NCI-H2081 (cell line): ENCODE data around the gene ERICH4.
"Not testable (repeated sequence)": the region's sequence is repeated elsewhere in the genome, so short reads cannot be mapped to it uniquely, and the experiment has no call there.

Experiments
- DNase-seq, 2 experiments: peaks; one replicate each; lab custom pipeline; 2025; lab: John Stamatoyannopoulos, UW

ERICH4 gene

GRCh38 chr19:41442473-41443355, at the start of gene ERICH4:
Gene ERICH4 (plus strand): TSS chr19:41443156. CDS start chr19:41443170, 14 bp downstream.
- DNase-seq, result no peak

GRCh38 chr19:41395355-41395754, 47.6 kb upstream of the ERICH4 start:
- DNase-seq, result no peak

- peak; percentile 99 for DNase-seq
These were observed 45.6 kb upstream of the ERICH4 start, which contains the start of the genes BCKDHA and EXOSC5 for GRCh38 chr19:41397086-41398049. Gene BCKDHA (plus strand): TSS chr19:41397818. CDS start chr19:41397828, 10 bp downstream. Gene EXOSC5 (minus strand): TSS chr19:41397359. CDS start chr19:41397328, 31 bp downstream.

- DNase-seq, result no peak
These were observed 44.9 kb upstream of the ERICH4 start for GRCh38 chr19:41398050-41398418.

GRCh38 chr19:41398598-41398997, 44.4 kb upstream of the ERICH4 start:
- no peak for DNase-seq

GRCh38 chr19:41399091-41399490, 43.9 kb upstream of the ERICH4 start:
- no peak for DNase-seq

GRCh38 chr19:41399525-41399924, 43.4 kb upstream of the ERICH4 start:
- no peak for DNase-seq

- DNase-seq, result no peak
These were observed 41.5 kb upstream of the ERICH4 start for GRCh38 chr19:41401483-41401882.

GRCh38 chr19:41402010-41402409, 40.9 kb upstream of the ERICH4 start:
- no peak for DNase-seq

- DNase-seq, result no peak
These were observed 39.6 kb upstream of the ERICH4 start for GRCh38 chr19:41403181-41403970.

- no peak for DNase-seq
These were observed 37.2 kb upstream of the ERICH4 start for GRCh38 chr19:41405776-41406175.

GRCh38 chr19:41407271-41407670, 35.7 kb upstream of the ERICH4 start:
- no peak for DNase-seq

- no peak for DNase-seq
These were observed 34.7 kb upstream of the ERICH4 start for GRCh38 chr19:41408256-41408655.

- DNase-seq, result not testable (repeated sequence)
These were observed 34.1 kb upstream of the ERICH4 start for GRCh38 chr19:41408846-41409245.

- no peak for DNase-seq
These were observed 33.7 kb upstream of the ERICH4 start for GRCh38 chr19:41409288-41409687.

- DNase-seq, result no peak
These were observed 32.5 kb upstream of the ERICH4 start for GRCh38 chr19:41410336-41411054.

- no peak for DNase-seq
These were observed 31.6 kb upstream of the ERICH4 start for GRCh38 chr19:41411100-41411967.

- no peak for DNase-seq
These were observed 31.0 kb upstream of the ERICH4 start for GRCh38 chr19:41411968-41412265.

GRCh38 chr19:41412953-41413352, 30.0 kb upstream of the ERICH4 start:
- DNase-seq, result no peak

GRCh38 chr19:41413947-41414346, 29.0 kb upstream of the ERICH4 start:
- no peak for DNase-seq
